Measurements from ENCODE around the gene BICRAL.

The BICRAL gene

DNA sequence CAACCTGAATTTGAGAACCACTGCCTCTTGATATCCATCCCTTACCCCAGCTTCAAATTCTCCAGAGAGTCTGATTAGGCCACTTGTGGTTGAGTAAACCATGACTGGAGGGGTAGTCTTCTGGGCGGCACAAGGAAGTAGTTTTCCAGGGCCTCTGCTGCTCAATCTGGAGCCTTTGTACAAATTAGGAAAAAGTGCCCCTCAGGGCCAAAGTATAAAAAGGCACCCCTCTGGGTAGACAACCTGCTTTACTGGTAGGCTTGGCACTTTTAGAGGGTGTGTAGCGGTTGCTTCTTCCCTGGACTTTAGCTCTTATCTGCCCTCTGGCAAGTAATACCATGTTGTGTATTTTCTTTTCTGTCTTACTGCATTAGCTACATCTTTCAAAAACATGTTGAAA is 64.7 kb downstream of the BICRAL start:
- H3K4me3 ChIP-seq (replicated peaks in 1 of 2; ENCODE audit: low read depth in 2 of 2, low read length in 2 of 2) = no peak overlapping the region
- TF ChIP-seq, protein P1, sequence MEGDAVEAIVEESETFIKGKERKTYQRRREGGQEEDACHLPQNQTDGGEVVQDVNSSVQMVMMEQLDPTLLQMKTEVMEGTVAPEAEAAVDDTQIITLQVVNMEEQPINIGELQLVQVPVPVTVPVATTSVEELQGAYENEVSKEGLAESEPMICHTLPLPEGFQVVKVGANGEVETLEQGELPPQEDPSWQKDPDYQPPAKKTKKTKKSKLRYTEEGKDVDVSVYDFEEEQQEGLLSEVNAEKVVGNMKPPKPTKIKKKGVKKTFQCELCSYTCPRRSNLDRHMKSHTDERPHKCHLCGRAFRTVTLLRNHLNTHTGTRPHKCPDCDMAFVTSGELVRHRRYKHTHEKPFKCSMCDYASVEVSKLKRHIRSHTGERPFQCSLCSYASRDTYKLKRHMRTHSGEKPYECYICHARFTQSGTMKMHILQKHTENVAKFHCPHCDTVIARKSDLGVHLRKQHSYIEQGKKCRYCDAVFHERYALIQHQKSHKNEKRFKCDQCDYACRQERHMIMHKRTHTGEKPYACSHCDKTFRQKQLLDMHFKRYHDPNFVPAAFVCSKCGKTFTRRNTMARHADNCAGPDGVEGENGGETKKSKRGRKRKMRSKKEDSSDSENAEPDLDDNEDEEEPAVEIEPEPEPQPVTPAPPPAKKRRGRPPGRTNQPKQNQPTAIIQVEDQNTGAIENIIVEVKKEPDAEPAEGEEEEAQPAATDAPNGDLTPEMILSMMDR (IDR thresholded peaks at IDR 0.05; ENCODE audit: low read depth, low read length) = no peak
- no peak for DNase-seq (ENCODE audit: low read depth in 2 of 2)

DNA sequence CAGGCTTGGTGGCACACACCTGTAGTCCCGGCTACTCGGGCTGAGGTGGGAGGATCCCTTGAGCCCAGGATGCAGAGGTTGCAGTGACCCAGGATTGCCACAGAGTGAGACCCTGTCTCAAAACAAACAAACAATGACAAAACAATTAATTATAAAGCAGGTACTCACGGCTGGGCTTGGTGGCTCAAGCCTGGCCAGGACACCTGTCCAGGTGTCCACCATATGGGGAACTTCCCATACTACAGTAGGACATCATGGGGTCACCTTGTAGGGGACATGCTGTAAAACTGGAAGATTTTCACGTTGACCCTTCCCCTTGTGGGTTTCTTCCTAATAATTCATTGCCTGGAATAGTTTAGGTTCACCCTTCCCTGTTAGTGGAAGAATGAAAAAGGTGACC is 66.8 kb downstream of the BICRAL start:
- H3K4me3 ChIP-seq (replicated peaks in 1 of 2; ENCODE audit: low read depth in 2 of 2, low read length in 2 of 2) = no peak overlapping the region
- TF ChIP-seq, protein P1 (IDR thresholded peaks at IDR 0.05; ENCODE audit: low read depth, low read length) = no peak
- no peak for DNase-seq (ENCODE audit: low read depth in 2 of 2)

DNA sequence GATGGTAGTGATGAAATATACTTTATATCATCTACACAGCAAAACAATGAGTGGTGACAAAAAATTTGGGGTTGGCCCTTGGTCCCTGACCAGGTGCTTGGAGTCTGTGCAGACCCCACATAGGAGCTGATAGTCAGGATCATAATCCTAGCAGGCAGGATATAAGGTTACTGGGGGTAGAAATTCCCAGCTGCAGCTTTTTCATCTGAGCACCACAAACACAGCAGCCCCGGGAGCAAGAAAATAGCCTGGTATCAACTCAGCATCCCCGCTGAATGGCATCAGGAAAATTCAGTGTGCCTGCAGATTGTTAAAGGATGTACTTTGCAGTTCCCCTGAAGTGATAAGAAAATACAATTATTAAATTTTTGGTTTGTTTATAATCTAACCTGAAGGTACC is 69.7 kb downstream of the BICRAL start:
- TF ChIP-seq, protein P1 (IDR thresholded peaks at IDR 0.05; ENCODE audit: low read depth, low read length) = no peak
- DNase-seq (ENCODE audit: low read depth in 2 of 2) = no peak
- no peak overlapping the region for H3K4me3 ChIP-seq (replicated peaks in 1 of 2; ENCODE audit: low read depth in 2 of 2, low read length in 2 of 2)

GRCh38 chr6:42860036-42860435 is 78.2 kb downstream of the BICRAL start:
- DNase-seq (ENCODE audit: low read depth in 2 of 2) = no peak
- H3K4me3 ChIP-seq (replicated peaks in 1 of 2; ENCODE audit: low read depth in 2 of 2, low read length in 2 of 2) = no peak overlapping the region
- TF ChIP-seq, protein P1 (IDR thresholded peaks at IDR 0.05; ENCODE audit: low read depth, low read length) = no peak

DNA sequence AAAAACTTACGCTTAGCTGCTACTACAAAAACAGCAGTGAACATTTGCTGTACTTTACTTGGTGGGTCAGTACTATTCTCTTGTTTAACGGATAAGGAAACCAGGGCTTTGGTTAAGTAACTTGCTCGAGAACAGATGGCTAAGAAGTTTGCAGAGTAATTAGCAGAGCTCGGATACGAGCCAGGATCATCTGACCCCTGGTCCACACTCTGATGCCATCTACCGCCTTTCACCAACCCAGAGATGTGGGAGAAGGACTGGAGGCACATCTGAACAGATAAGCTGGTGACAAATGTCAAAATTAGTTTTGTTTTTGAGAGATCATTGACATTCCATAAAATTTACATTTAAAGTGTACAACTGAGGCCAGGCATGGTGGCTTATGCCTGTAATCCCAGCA is 78.6 kb downstream of the BICRAL start:
- no peak overlapping the region for H3K4me3 ChIP-seq (replicated peaks in 1 of 2; ENCODE audit: low read depth in 2 of 2, low read length in 2 of 2)
- TF ChIP-seq, protein P1 (IDR thresholded peaks at IDR 0.05; ENCODE audit: low read depth, low read length) = no peak
- DNase-seq (ENCODE audit: low read depth in 2 of 2) = no peak

GRCh38 chr6:42864602-42865001 is 82.8 kb downstream of the BICRAL start:
- DNase-seq (ENCODE audit: low read depth in 2 of 2) = no peak
- TF ChIP-seq, protein P1 (IDR thresholded peaks at IDR 0.05; ENCODE audit: low read depth, low read length) = no peak

GRCh38 chr6:42870145-42870936 is 88.5 kb downstream of the BICRAL start:
- no peak overlapping the region for H3K4me3 ChIP-seq (replicated peaks in 1 of 2; ENCODE audit: low read depth in 2 of 2, low read length in 2 of 2)
- TF ChIP-seq, protein P1 (IDR thresholded peaks at IDR 0.05; ENCODE audit: low read depth, low read length) = no peak
- no peak for DNase-seq (ENCODE audit: low read depth in 2 of 2)

More at GRCh38 chr6:42864602-42865001, 82.8 kb downstream of the BICRAL start:
- no peak overlapping the region for H3K4me3 ChIP-seq (replicated peaks in 1 of 2; ENCODE audit: low read depth in 2 of 2, low read length in 2 of 2)

Data from cardiac fibroblast (primary cell).